DND-41 (cell line): ENCODE results near the gene CD200.

Source experiments
- ATAC-seq: fragments of 200-7000 bp; cut with Tn5 transposase; 3 replicates; pipeline ENCODE4 v1.9.1; 2021; ENCODE audit warnings: low read depth; ENCODE audit not compliant: insufficient read depth
- DNase-seq: peaks from one replicate; pipeline ENCODE4 v3.0.0-alpha.2; 2020
- H2AFZ ChIP-seq: 2 replicates; pipeline ENCODE4 v1.6.0; 2012; ENCODE audit warnings: low read depth, low read length
- H3K27ac ChIP-seq: 2 replicates; pipeline ENCODE4 v1.5.1; 2012; ENCODE audit warnings: low read length, inconsistent platforms
- H3K27me3 ChIP-seq: fragments of 200-600 bp; sonication (generic); 2 replicates; pipeline ENCODE4 v1.6.0; 2012; ENCODE audit warnings: low read length, mild to moderate bottlenecking, inconsistent platforms; ENCODE audit not compliant: insufficient read depth, poor library complexity
- H3K36me3 ChIP-seq: 2 replicates; pipeline ENCODE4 v1.5.1; 2012; ENCODE audit warnings: low read length, inconsistent platforms; ENCODE audit not compliant: insufficient read depth
- H3K4me1 ChIP-seq: 2 replicates; pipeline ENCODE4 v1.5.1; 2012; ENCODE audit warnings: mild to moderate bottlenecking, low read length; ENCODE audit not compliant: insufficient read depth
- H3K4me2 ChIP-seq: 2 replicates; pipeline ENCODE4 v1.6.0; 2012; ENCODE audit warnings: mild to moderate bottlenecking, moderate library complexity, low read length, inconsistent platforms; ENCODE audit not compliant: insufficient read depth
- H3K4me3 ChIP-seq, 2 experiments: fragments of 200-600 bp in 1 of 2; shearing (Covaris generic) in 1 of 2; 2 replicates each; pipeline ENCODE4 v1.5.1; 2012 to 2016; ENCODE audit warnings: inconsistent platforms in 2 of 2, low read length in 2 of 2, mild to moderate bottlenecking in 2 of 2, low read depth in 1 of 2, moderate library complexity in 1 of 2
- H3K79me2 ChIP-seq: 2 replicates; pipeline ENCODE4 v1.6.0; 2012; ENCODE audit warnings: low read length, inconsistent platforms; ENCODE audit not compliant: insufficient read depth
- H3K9ac ChIP-seq: 2 replicates; pipeline ENCODE4 v1.6.0; 2012; ENCODE audit warnings: low read depth, mild to moderate bottlenecking, inconsistent platforms, low read length, moderate library complexity
- H3K9me3 ChIP-seq: 2 replicates; pipeline ENCODE4 v1.5.1; 2012; ENCODE audit warnings: low read length, moderate library complexity, mild to moderate bottlenecking, inconsistent platforms; ENCODE audit not compliant: insufficient read depth, severe bottlenecking
- H4K20me1 ChIP-seq: 2 replicates; pipeline ENCODE4 v1.6.0; 2012; ENCODE audit warnings: low read length; ENCODE audit not compliant: insufficient read depth
- EZH2 ChIP-seq: IDR thresholded peaks from 3 replicates; pipeline ENCODE4 v1.6.1; 2012; ENCODE audit warnings: borderline replicate concordance, low read depth, mild to moderate bottlenecking, moderate library complexity, low read length, inconsistent platforms; ENCODE audit not compliant: severe bottlenecking
- TF ChIP-seq, protein P1 (sequence below): IDR thresholded peaks from 2 replicates; pipeline ENCODE4 v1.5.1; 2012; ENCODE audit warnings: borderline replicate concordance, low read length, moderate library complexity, mild to moderate bottlenecking; ENCODE audit not compliant: poor library complexity, severe bottlenecking; ENCODE audit errors: extremely low read depth

The CD200 gene

DNA sequence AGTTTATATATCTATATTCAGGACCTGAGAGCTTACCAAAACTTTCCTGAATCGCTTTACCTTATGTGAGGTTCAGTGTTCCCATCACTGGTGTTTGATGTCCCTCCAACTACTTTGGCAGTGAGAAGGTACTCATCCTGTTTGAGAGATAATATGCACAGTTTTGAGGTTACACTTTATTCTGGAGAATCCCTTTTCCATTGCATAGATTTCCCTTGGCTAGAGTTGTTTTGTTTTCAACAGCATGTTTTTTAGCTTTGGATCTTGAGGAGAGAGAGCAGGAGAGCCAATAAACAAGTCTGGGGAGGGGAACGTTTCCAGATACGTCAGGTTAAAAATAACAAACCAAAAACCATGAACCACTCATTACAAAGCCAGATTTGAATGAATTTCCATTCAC lies 33.6 kb downstream of the CD200 start:
- Histone ChIP-seq H3K9me3 (no peaks in the 10 kb centered on the region), H3K27ac (no peak overlapping the region), H3K4me2 (no peak overlapping the region), H3K4me3 (no peak overlapping the region), H3K4me1 (no peaks in the 10 kb centered on the region), H3K79me2 (no peaks in the 10 kb centered on the region), H4K20me1 (no peaks in the 10 kb centered on the region), H2AFZ (no peak overlapping the region), H3K9ac (no peak overlapping the region), H3K27me3 (no peaks in the 10 kb centered on the region), H3K36me3 (no peaks in the 10 kb centered on the region)
- no peak for TF ChIP-seq EZH2
- TF ChIP-seq, protein P1, sequence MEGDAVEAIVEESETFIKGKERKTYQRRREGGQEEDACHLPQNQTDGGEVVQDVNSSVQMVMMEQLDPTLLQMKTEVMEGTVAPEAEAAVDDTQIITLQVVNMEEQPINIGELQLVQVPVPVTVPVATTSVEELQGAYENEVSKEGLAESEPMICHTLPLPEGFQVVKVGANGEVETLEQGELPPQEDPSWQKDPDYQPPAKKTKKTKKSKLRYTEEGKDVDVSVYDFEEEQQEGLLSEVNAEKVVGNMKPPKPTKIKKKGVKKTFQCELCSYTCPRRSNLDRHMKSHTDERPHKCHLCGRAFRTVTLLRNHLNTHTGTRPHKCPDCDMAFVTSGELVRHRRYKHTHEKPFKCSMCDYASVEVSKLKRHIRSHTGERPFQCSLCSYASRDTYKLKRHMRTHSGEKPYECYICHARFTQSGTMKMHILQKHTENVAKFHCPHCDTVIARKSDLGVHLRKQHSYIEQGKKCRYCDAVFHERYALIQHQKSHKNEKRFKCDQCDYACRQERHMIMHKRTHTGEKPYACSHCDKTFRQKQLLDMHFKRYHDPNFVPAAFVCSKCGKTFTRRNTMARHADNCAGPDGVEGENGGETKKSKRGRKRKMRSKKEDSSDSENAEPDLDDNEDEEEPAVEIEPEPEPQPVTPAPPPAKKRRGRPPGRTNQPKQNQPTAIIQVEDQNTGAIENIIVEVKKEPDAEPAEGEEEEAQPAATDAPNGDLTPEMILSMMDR: no peak
- DNase-seq (no peak), ATAC-seq (no peak)

DNA sequence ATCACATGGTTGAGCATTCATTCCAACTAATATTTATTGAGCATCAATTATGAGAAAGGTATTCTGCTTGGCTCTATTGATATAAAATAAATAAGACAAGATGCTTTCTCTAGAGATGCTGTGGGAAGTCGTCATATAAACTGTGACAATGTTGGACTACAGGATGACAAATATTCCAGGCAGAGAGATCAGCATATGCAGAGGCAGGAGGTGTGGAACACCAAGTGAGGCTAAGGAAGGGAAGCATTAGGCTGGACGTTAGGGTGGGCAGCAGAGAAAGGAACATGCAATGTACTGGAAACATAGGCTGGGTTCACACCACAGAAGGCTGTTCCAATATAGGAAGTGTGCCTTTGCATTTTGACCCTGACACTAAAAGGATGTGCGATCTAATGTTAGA lies 38.6 kb downstream of the CD200 start:
- no peaks in the 10 kb centered on the region for H3K36me3 ChIP-seq
- no peak overlapping the region for H3K4me3 ChIP-seq
- no peaks in the 10 kb centered on the region for H4K20me1 ChIP-seq
- H3K4me2 ChIP-seq: no peak overlapping the region
- no peak overlapping the region for H3K27ac ChIP-seq
- H3K9me3 ChIP-seq: no peaks in the 10 kb centered on the region
- TF ChIP-seq EZH2: no peak
- TF ChIP-seq, protein P1: no peak
- no peak overlapping the region for H2AFZ ChIP-seq
- no peaks in the 10 kb centered on the region for H3K27me3 ChIP-seq
- H3K4me1 ChIP-seq: no peaks in the 10 kb centered on the region
- DNase-seq (no peak), ATAC-seq (no peak)
- H3K9ac ChIP-seq: no peak overlapping the region
- H3K79me2 ChIP-seq: no peaks in the 10 kb centered on the region

DNA sequence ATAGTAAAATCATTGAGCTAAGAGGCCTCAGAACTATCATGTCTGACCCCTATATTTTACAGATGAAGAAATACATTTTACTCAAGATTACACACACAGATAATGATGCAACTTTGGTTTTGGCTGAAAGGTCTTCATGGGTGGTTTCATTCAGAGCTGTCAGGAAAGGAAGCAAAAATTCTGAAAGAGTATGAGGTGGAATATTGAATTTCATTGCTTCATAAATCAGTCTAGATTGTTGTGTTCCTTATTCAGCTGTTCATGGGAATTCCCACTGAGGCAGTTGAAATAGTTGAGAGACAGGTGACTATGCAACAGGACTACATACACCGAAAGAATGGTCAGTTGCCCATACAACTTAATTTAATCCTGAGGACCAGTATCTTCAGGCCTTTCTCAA lies 39.4 kb downstream of the CD200 start:
- no peaks in the 10 kb centered on the region for H4K20me1 ChIP-seq
- no peaks in the 10 kb centered on the region for H3K36me3 ChIP-seq
- TF ChIP-seq EZH2: no peak
- TF ChIP-seq, protein P1: no peak
- H3K27me3 ChIP-seq: no peaks in the 10 kb centered on the region
- no peak overlapping the region for H3K4me2 ChIP-seq
- H3K9me3 ChIP-seq: no peaks in the 10 kb centered on the region
- H3K4me1 ChIP-seq: no peaks in the 10 kb centered on the region
- H3K9ac ChIP-seq: no peak overlapping the region
- no peak overlapping the region for H2AFZ ChIP-seq
- ATAC-seq (no peak), DNase-seq (no peak)
- no peaks in the 10 kb centered on the region for H3K79me2 ChIP-seq
- no peak overlapping the region for H3K27ac ChIP-seq
- no peak overlapping the region for H3K4me3 ChIP-seq

DNA sequence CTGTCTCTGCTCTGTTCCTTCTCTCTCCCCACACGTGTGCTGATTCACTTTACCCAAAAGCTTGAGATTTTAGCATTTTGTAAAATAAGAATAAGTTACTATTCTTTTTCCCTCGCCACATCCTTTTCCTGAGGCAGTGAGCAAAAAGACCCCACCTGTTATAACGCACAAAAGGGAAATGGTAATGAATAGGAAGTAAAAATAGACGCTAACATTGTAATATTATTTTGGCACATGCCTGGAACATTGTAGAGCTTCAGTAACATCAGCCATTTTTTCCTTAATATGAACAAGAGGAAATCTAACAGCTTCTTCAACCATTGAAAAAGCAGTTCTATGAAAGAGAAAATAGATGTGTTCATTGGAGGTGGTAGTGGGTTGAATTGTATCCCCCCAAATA lies 40.5 kb downstream of the CD200 start:
- Histone ChIP-seq H3K4me1 (no peaks in the 10 kb centered on the region), H3K4me3 (no peak overlapping the region), H3K36me3 (no peaks in the 10 kb centered on the region), H3K4me2 (no peak overlapping the region), H2AFZ (no peak overlapping the region), H4K20me1 (no peaks in the 10 kb centered on the region), H3K9ac (no peak overlapping the region), H3K79me2 (no peaks in the 10 kb centered on the region), H3K27ac (no peak overlapping the region), H3K9me3 (no peaks in the 10 kb centered on the region), H3K27me3 (no peaks in the 10 kb centered on the region)
- no peak for ATAC-seq
- TF ChIP-seq, protein P1: no peak
- TF ChIP-seq EZH2: no peak
- DNase-seq: no peak
